Heart right ventricle (tissue), 16 donors: ENCODE measurements around the gene SEPTIN3. TPM values are rescaled to one million over a fixed set of nuclear protein-coding genes. Genes with fewer than 3 reads are reported as not detected.
A peak's percentile ranks its signal among the peaks of the same experiment; 100 is the strongest.

Source experiments
- ATAC-seq, 8 donors: fragments of 200-7000 bp; cut with Tn5 transposase; one replicate each; pipeline ENCODE4 v1.9.1; 2020; ENCODE audit warnings: mild to moderate bottlenecking in 8 of 8, moderate library complexity in 8 of 8, moderate number of reproducible peaks in 1 of 8
- DNase-seq, 2 donors: peaks; one replicate each; pipeline ENCODE4 v3.0.0-alpha.2; 2020
- H3K27ac ChIP-seq, 10 donors: fragments of 200-600 bp; sonication (generic) in 2 of 10; one replicate each; pipeline versions ENCODE4 v1.5.0 to v1.8.0; 2020 to 2022; ENCODE audit warnings: mild to moderate bottlenecking in 3 of 10
- H3K27me3 ChIP-seq, 7 donors: fragments of 200-600 bp; one replicate each; pipeline ENCODE4 v1.8.0; 2021 to 2022; ENCODE audit warnings: mild to moderate bottlenecking in 2 of 7
- H3K36me3 ChIP-seq, 9 donors: fragments of 200-600 bp; sonication (generic) in 1 of 9; one replicate each; pipeline versions ENCODE4 v1.5.0 to v1.8.0; 2020 to 2022; ENCODE audit warnings: mild to moderate bottlenecking in 2 of 9
- H3K4me1 ChIP-seq, 9 donors: fragments of 200-600 bp; sonication (generic) in 1 of 9; one replicate each; pipeline versions ENCODE4 v1.5.0 to v1.8.0; 2020 to 2022; ENCODE audit warnings: mild to moderate bottlenecking in 4 of 9
- H3K4me3 ChIP-seq, 10 donors: fragments of 200-600 bp; sonication (generic) in 2 of 10; one replicate each; pipeline versions ENCODE4 v1.5.0 to v1.8.0; 2020 to 2022; ENCODE audit warnings: mild to moderate bottlenecking in 7 of 10, moderate library complexity in 2 of 10
- H3K9me3 ChIP-seq, 11 donors: fragments of 200-600 bp in 10 of 11; sonication (generic) in 2 of 11; one replicate each; pipeline versions ENCODE4 v1.5.0 to v1.8.0; 2013 to 2022; ENCODE audit warnings: mild to moderate bottlenecking in 2 of 11, control low read depth in 1 of 11, moderate library complexity in 1 of 11
- WGBS, 2 donors: extraction: QIAGEN DNeasy Blood & Tissue Kit; methylation state at CpG; one replicate each; pipeline ENCODE4 v1.1.7; 2013; ENCODE audit warnings: inconsistent platforms in 1 of 2; 5-methylcytosine and 5-hydroxymethylcytosine counted together
- intact Hi-C, 10 donors: fragments of 100-400 bp; cut with DNase I; formaldehyde crosslinking; loops; one replicate each; pipeline versions ENCODE4 v1.11.1 to v1.14.2; 2022
- long read RNA-seq, 3 donors: library from polyadenylated mRNA; unstranded; transcript quantifications; one replicate each; pipeline ENCODE4 v2.0.0, GENCODE V29; 2020 to 2021
- polyA plus RNA-seq, 2 donors: library from polyadenylated mRNA; stranded (reverse); fragments of 200-250 nt; gene quantifications; one replicate each; pipeline ENCODE4 v1.2.3, GENCODE V29; 2013
- total RNA-seq, 10 donors: library from RNA; stranded (reverse); fragmentation: NEBNext Ultra II Directional in 3 of 10; extraction: Animal tissue kit (Norgen Biotek cat#: 25700) in 3 of 10; gene quantifications; one replicate each; pipeline versions ENCODE4 v1.2.1 to v1.2.4, GENCODE V29; 2021 to 2023
- TF ChIP-seq, protein P1 (sequence below), 9 donors: fragments of 200-600 bp; sonication (generic) in 2 of 9; IDR thresholded peaks; one replicate each; pipeline versions ENCODE4 v1.5.0 to v1.8.0; 2021 to 2022; ENCODE audit warnings: antibody characterized with exemption in 9 of 9, mild to moderate bottlenecking in 5 of 9, moderate library complexity in 1 of 9
- donor health status: Arrhythmogenic right ventricular cardiomyopathy.
- donor health status: ischemic (EF 13 %, LVEDD 7.1; RV severe dilation, severe dysfunction).
- donor health status: healthy with polysubstance abuse.
- donor health status: DM: no; HTN: yes; CAD: no.
- donor health status: DM: no; HTN: no; CAD: no.
- donor health status: ischemic (EF 25% LVEDD 6.9; RV normal size, moderate dysfunction).
- donor health status: ischemic (EF 25% LVEDD 5.7; RV mildly dilated, moderate dysfunction).
- donor health status: healthy.
- donor health status: DM: yes; HTN: yes; CAD: no.
- donor health status: Ischemic cardiomyopathy.
- donor health status: ischemic (EF 35%, LVEDD 5.7; RV mildly dilated, moderate dysfunction).
- donor health status: nonischemic (EF 11% LVEDD 7.7; RV severe dilation, severe dysfunction).
- donor health status: DM: yes; HTN: yes; CAD: no.
- donor health status: PGD.
- donor health status: ischemic (EF 29% LVEDD 5.4; RV normal size, mild dysfunction).
- donor health status: nonischemic (EF 23%, LVEDD 6.1; RV moderate dilation, normal function).

SEPTIN3 gene, protein sequence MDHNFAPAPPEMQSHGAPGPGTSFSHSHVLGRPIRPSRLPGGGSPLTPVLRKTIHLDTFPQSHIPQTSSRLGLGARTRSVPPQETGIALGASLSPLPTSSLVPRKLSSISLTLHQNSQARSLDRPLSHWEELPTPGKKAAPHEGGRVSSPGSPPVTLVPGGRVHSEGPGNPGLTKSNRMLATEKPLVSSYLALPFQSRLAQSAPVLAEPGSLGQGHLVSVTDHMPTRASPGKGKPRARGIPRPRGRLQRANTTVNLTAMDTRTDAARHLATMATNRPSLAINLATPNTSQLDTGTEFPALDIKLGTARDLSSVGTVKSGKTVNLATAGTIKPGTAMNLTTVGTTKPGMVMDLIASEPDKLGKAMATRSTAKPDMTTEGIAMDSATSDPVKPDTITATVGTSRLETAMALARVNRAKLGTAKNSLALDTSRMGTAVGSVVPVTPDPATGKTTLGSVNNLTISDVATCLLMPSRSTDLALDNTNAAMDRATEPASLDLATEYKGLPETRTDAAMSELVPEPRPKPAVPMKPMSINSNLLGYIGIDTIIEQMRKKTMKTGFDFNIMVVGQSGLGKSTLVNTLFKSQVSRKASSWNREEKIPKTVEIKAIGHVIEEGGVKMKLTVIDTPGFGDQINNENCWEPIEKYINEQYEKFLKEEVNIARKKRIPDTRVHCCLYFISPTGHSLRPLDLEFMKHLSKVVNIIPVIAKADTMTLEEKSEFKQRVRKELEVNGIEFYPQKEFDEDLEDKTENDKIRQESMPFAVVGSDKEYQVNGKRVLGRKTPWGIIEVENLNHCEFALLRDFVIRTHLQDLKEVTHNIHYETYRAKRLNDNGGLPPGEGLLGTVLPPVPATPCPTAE
- total RNA-seq (under 1 TPM in 4 of 10 donors, not detected in 6; 0.06 to 0.44 (median 0.10) TPM), polyA plus RNA-seq (under 1 TPM; 0.03 to 0.22 TPM)
- long read RNA-seq, donor 1: 0 reads
- long read RNA-seq, donor 2: 0 reads
- long read RNA-seq, donor 3: 0 reads

DNA sequence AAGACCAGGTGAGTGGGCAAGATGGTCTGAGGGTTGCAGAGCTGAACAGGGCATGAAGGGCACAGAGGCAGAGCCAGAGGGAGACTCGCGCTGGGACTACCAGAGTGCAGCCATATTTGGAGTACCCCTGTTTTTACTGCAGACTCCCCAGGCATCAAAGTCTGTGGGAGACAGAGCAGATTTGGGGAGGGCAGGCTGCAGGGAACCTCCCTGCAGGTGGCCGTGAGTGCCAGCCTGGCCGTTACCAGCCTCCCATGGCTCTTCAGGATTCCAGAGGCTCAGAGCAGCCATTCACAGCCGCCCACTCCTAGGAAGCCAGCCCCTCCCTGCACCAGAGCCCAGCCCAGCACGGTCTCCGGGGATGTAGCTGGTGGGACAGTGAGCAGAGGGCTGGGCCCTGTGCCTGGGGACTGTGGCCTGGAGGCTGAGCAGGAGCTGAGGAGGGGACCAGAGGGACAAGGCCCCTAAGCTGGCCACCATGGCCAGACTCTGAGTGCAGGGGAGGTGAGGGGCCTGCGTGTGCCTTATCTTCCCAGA is at the start of gene SEPTIN3:
Gene SEPTIN3 (plus strand): TSS at position 334 of the 537 bp plus-strand sequence. CDS start 2,050 bp downstream, outside the sequence.
- H3K9me3 ChIP-seq: no peaks in the 10 kb centered on the region
- H3K36me3 ChIP-seq: no peaks in the 10 kb centered on the region
- ATAC-seq (peak in 1 of 8 donors; percentile 16), DNase-seq (no peak)
- WGBS, 2 donors: 64 to 66% methylated on average over 8 of the region's 8 CpGs
- H3K27ac ChIP-seq: no peak within 1 kb of the TSS
- H3K4me1 ChIP-seq: no peaks in the 10 kb centered on the region
- peaks cover 0 to 44% (median 30%) of the 10 kb centered on the region in 7 donors for H3K27me3 ChIP-seq
- no peak within 1 kb of the TSS for H3K4me3 ChIP-seq
- TF ChIP-seq, protein P1, sequence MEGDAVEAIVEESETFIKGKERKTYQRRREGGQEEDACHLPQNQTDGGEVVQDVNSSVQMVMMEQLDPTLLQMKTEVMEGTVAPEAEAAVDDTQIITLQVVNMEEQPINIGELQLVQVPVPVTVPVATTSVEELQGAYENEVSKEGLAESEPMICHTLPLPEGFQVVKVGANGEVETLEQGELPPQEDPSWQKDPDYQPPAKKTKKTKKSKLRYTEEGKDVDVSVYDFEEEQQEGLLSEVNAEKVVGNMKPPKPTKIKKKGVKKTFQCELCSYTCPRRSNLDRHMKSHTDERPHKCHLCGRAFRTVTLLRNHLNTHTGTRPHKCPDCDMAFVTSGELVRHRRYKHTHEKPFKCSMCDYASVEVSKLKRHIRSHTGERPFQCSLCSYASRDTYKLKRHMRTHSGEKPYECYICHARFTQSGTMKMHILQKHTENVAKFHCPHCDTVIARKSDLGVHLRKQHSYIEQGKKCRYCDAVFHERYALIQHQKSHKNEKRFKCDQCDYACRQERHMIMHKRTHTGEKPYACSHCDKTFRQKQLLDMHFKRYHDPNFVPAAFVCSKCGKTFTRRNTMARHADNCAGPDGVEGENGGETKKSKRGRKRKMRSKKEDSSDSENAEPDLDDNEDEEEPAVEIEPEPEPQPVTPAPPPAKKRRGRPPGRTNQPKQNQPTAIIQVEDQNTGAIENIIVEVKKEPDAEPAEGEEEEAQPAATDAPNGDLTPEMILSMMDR (IDR thresholded peaks at IDR 0.05): no peak
- intact Hi-C loops: loop anchor here in 9 of 10 donors (5.0 to 10.0 kb wide), 8 partner anchors 143 to 506 kb away; partner anchors contain the start of gene NFAM1 (in 3 of the 9)

DNA sequence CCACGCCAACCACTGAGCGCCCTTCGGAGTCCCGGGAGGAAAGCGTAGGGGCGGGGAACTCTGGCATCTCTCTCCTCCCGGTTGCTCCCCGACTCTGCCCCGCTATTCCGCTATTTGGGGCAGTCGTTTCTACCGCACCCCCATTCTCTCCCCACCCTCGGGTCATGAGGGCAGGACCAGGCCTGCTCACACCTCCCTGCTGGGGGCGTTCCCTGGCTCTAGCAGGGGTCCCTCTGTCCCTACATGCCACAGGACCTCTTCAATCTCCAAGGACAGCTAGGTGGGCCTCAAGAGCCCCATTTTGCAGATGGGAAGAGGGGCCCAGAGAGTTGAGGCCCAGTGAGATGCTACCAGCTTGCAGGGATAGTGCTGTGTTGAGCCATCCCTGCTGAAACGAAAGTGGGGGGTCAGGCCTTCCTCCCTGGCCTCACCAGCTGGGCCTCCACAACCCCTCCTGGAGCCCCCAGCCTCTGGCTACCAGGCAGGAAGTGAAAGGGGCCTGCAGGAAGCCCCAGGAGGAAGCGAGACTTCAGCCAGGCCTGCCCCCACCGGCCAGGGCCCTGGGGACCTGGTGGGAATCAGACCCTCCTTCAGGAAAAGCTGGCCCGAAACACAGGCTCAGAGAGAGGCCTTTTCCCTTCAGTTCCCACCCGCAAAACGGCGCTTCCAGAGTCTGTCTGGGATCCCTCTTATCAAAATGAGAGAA is 48.8 kb upstream of the SEPTIN3 start:
- ATAC-seq: peak in 4 of 8 donors; percentile 2 to 20 (median 8)
- TF ChIP-seq, protein P1 (IDR thresholded peaks at IDR 0.05): no peak
- Histone ChIP-seq H3K27me3 (peaks cover 6 to 64% (median 36%) of the 10 kb centered on the region in 7 donors), H3K4me1 (peaks cover 8 to 33% (median 24%) of the 10 kb centered on the region in 9 donors), H3K4me3 (peak overlapping the region; percentile 49 to 65 (median 58)), H3K36me3 (no peaks in the 10 kb centered on the region), H3K9me3 (no peaks in the 10 kb centered on the region), H3K27ac (peak overlapping the region in 2 of 10 donors; percentile 29 to 55)
- no peak for DNase-seq
- intact Hi-C loops: no loop called here
- WGBS, 2 donors: 56% methylated on average over 19 to 21 of the region's 21 CpGs

DNA sequence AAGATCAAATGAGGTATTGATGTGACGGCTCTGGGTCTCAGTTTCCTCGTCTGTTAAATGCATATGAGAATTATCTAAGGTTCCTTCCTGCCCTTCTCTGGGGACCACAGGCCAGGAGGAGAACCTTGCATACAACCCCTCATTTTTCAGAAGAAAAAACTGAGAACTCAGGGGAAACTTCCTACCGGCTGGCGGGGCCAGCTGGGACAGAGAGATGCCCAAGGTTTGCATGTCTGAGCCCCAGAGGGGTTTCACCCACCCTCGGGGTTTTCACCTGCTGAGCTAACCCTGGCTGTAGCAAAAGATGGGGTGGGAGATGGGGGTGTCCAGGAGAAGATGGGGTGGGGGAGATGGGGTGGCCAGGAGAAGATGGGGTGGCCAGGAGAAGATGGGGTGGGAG is 46.9 kb upstream of the SEPTIN3 start:
- 93% methylated on average over 5 of the region's 5 CpGs for WGBS, 2 donors
- no peaks in the 10 kb centered on the region for H3K36me3 ChIP-seq
- intact Hi-C loops: no loop called here
- TF ChIP-seq, protein P1 (IDR thresholded peaks at IDR 0.05): no peak
- DNase-seq (no peak), ATAC-seq (no peak)
- no peak overlapping the region for H3K4me3 ChIP-seq
- peaks cover 7 to 64% (median 32%) of the 10 kb centered on the region in 7 donors for H3K27me3 ChIP-seq
- H3K4me1 ChIP-seq: peaks cover 11 to 40% (median 27%) of the 10 kb centered on the region in 9 donors
- H3K27ac ChIP-seq: no peak overlapping the region
- no peaks in the 10 kb centered on the region for H3K9me3 ChIP-seq
